IMR-90 (cell line): Measurements from ENCODE around the gene THEMIS2. TPM values are rescaled to one million over a fixed set of nuclear protein-coding genes. Genes with fewer than 3 reads are reported as not detected.

Source experiments
- ATAC-seq: fragments of 200-7000 bp; cut with Tn5 transposase; 2 replicates; pipeline ENCODE4 v1.9.1; 2020; ENCODE audit warnings: low read depth, mild to moderate bottlenecking, moderate library complexity
- BruUV-seq: library from RNA; stranded (reverse); fragments of 400-500 nt; replicated peaks from 2 replicates; lab custom pipeline; 2021; lab: Mats Ljungman, UMichigan
- CTCF ChIA-PET: fragments of 300-600 bp; formaldehyde crosslinking; extraction: SDS; loops from one replicate; lab custom pipeline; 2021; ENCODE audit warnings: antibody characterized with exemption; lab: Yijun Ruan, JAX
- POLR2A ChIA-PET: fragments of 300-600 bp; sonication (Branson Sonifier 250); formaldehyde crosslinking; loops from one replicate; lab custom pipeline; 2022; ENCODE audit warnings: antibody characterized with exemption; ENCODE audit not compliant: unreplicated experiment; lab: Charles Lee
- DNase-seq: peaks from one replicate; pipeline ENCODE4 v3.0.0; 2013
- H2AFZ ChIP-seq: replicated peaks from 2 replicates; pipeline ENCODE3; 2013; ENCODE audit warnings: low read length, mild to moderate bottlenecking; ENCODE audit not compliant: poor library complexity
- H2AK5ac ChIP-seq: 2 replicates; pipeline ENCODE4 v1.6.1; 2013; ENCODE audit warnings: low read depth, low read length, inconsistent platforms
- H2AK9ac ChIP-seq: replicated peaks from 2 replicates; pipeline ENCODE3; 2013; ENCODE audit warnings: mild to moderate bottlenecking, low read depth, low read length, moderate library complexity; ENCODE audit not compliant: poor library complexity
- H2BK120ac ChIP-seq: 2 replicates; pipeline ENCODE4 v1.6.1; 2013; ENCODE audit warnings: low read depth, low read length, inconsistent platforms
- H2BK15ac ChIP-seq: 3 replicates; pipeline ENCODE4 v1.6.1; 2013; ENCODE audit warnings: low read depth, low read length, inconsistent platforms
- H2BK20ac ChIP-seq: 2 replicates; pipeline ENCODE4 v1.6.1; 2013; ENCODE audit warnings: low read depth, mild to moderate bottlenecking, inconsistent platforms, low read length, moderate library complexity
- H2BK5ac ChIP-seq: 2 replicates; pipeline ENCODE4 v1.6.1; 2013; ENCODE audit warnings: mild to moderate bottlenecking, low read depth, low read length, inconsistent platforms; ENCODE audit not compliant: poor library complexity, severe bottlenecking
- H3K14ac ChIP-seq: replicated peaks from 2 replicates; pipeline ENCODE4 v1.6.1; 2013; ENCODE audit warnings: low read depth, low read length, inconsistent platforms
- H3K18ac ChIP-seq: 2 replicates; pipeline ENCODE4 v1.6.1; 2013; ENCODE audit warnings: low read depth, low read length, control low read depth
- H3K23ac ChIP-seq: 2 replicates; pipeline ENCODE4 v1.6.1; 2013; ENCODE audit warnings: low read depth, low read length, inconsistent platforms
- H3K27ac ChIP-seq: 2 replicates; pipeline ENCODE4 v1.5.1; 2013; ENCODE audit warnings: mild to moderate bottlenecking, control low read depth, low read length; ENCODE audit not compliant: insufficient read depth
- H3K27me3 ChIP-seq: 2 replicates; pipeline ENCODE4 v1.6.1; 2013; ENCODE audit warnings: low read length; ENCODE audit not compliant: control insufficient read depth, insufficient read depth
- H3K36me3 ChIP-seq: 2 replicates; pipeline ENCODE4 v1.6.1; 2013; ENCODE audit warnings: low read length, mixed read lengths; ENCODE audit not compliant: control insufficient read depth, insufficient read depth
- H3K4ac ChIP-seq: 2 replicates; pipeline ENCODE4 v1.6.1; 2013; ENCODE audit warnings: low read depth, low read length, inconsistent platforms
- H3K4me1 ChIP-seq: 2 replicates; pipeline ENCODE4 v1.6.1; 2013; ENCODE audit warnings: low read length, mixed read lengths; ENCODE audit not compliant: control insufficient read depth, insufficient read depth
- H3K4me2 ChIP-seq: 2 replicates; pipeline ENCODE4 v1.6.1; 2013; ENCODE audit warnings: low read depth, mild to moderate bottlenecking, control low read depth, low read length, moderate library complexity
- H3K4me3 ChIP-seq: 2 replicates; pipeline ENCODE4 v1.5.1; 2013; ENCODE audit warnings: low read depth, mild to moderate bottlenecking, control low read depth, low read length, moderate library complexity; ENCODE audit not compliant: insufficient read depth
- H3K56ac ChIP-seq: 2 replicates; pipeline ENCODE4 v1.6.1; 2013; ENCODE audit warnings: low read length, inconsistent platforms; ENCODE audit not compliant: insufficient read depth; ENCODE audit errors: extremely low read depth
- H3K79me1 ChIP-seq, 2 experiments: 2 replicates each; pipeline ENCODE4 v1.6.1; 2013; ENCODE audit warnings: low read length in 2 of 2, inconsistent platforms in 1 of 2, low read depth in 1 of 2
- H3K9ac ChIP-seq: 2 replicates; pipeline ENCODE4 v1.6.1; 2013; ENCODE audit warnings: low read depth, low read length, control low read depth
- H3K9me1 ChIP-seq: 2 replicates; pipeline ENCODE4 v1.6.1; 2013; ENCODE audit warnings: low read length, inconsistent platforms; ENCODE audit not compliant: insufficient read depth
- H3K9me3 ChIP-seq: 2 replicates; pipeline ENCODE4 v1.6.1; 2013; ENCODE audit warnings: low read length; ENCODE audit not compliant: control insufficient read depth, insufficient read depth
- H4K20me1 ChIP-seq: 2 replicates; pipeline ENCODE4 v1.6.1; 2013; ENCODE audit warnings: low read length, inconsistent platforms; ENCODE audit not compliant: insufficient read depth
- H4K5ac ChIP-seq: 2 replicates; pipeline ENCODE4 v1.6.1; 2013; ENCODE audit warnings: mild to moderate bottlenecking, low read depth, low read length, control low read depth
- H4K8ac ChIP-seq, 2 experiments: 2 replicates each; pipeline ENCODE4 v1.6.1; 2013; ENCODE audit warnings: low read depth in 2 of 2, low read length in 2 of 2, control low read depth in 1 of 2, inconsistent platforms in 1 of 2
- H4K91ac ChIP-seq: 2 replicates; pipeline ENCODE4 v1.6.1; 2013; ENCODE audit warnings: low read depth, low read length, inconsistent platforms; ENCODE audit not compliant: insufficient read depth
- BHLHE40 ChIP-seq: fragments of 150-350 bp; IDR thresholded peaks from 2 replicates; pipeline ENCODE4 v1.6.1; 2016; ENCODE audit warnings: mild to moderate bottlenecking, low read depth, low read length
- FOS ChIP-seq: fragments of 150-350 bp; IDR thresholded peaks from 2 replicates; pipeline ENCODE4 v1.6.1; 2016; ENCODE audit warnings: low read depth, low read length
- MAZ ChIP-seq: IDR thresholded peaks from 2 replicates; pipeline ENCODE4 v1.6.1; 2012; ENCODE audit warnings: low read depth, mild to moderate bottlenecking, low read length, improper control_type of control experiment, moderate library complexity, borderline replicate concordance
- MXI1 ChIP-seq: IDR thresholded peaks from 2 replicates; pipeline ENCODE4 v1.6.1; 2012; ENCODE audit warnings: low read depth, mild to moderate bottlenecking, low read length, moderate library complexity, borderline replicate concordance
- POLR2A ChIP-seq: IDR thresholded peaks from 2 replicates; pipeline ENCODE4 v1.6.1; 2012; ENCODE audit warnings: mild to moderate bottlenecking, low read depth, low read length
- RCOR1 ChIP-seq: IDR thresholded peaks from 2 replicates; pipeline ENCODE4 v1.6.1; 2012; ENCODE audit warnings: mild to moderate bottlenecking, low read length, improper control_type of control experiment; ENCODE audit not compliant: insufficient replicate concordance
- WGBS, 2 experiments: methylation state at CpG; one replicate each; pipeline versions ENCODE4 v1.1.5 to v1.1.7; 2013; ENCODE audit warnings: missing lambda C conversion rate in 2 of 2; ENCODE audit not compliant: insufficient read length in 1 of 2; ENCODE audit errors: extremely low coverage in 2 of 2; 5-methylcytosine and 5-hydroxymethylcytosine counted together
- dilution Hi-C: fragments of 300-500 bp; cut with HindIII; formaldehyde crosslinking; loops from one replicate; pipeline ENCODE4 v1.14.3; 2018; ENCODE audit warnings: low sequenced_read_pairs; ENCODE audit not compliant: unreplicated experiment
- in situ Hi-C: fragments of 300-500 bp; cut with MboI; formaldehyde crosslinking; loops from 3 replicates; pipeline ENCODE4 v1.14.3; 2019; ENCODE audit warnings: low sequenced_read_pairs, inconsistent platforms, mixed read lengths
- intact Hi-C: fragments of 100-400 bp; cut with micrococcal nuclease; formaldehyde crosslinking; loops from 2 replicates; pipeline ENCODE4 v1.10.0; 2022
- polyA plus RNA-seq, 3 experiments: library from polyadenylated mRNA; depleted of rRNA; stranded (reverse); fragments of >200 nt; gene quantifications; 2 replicates each; pipeline ENCODE4 v1.2.3, GENCODE V29; 2012; ENCODE audit warnings: low replicate concordance in 1 of 3
- total RNA-seq: library from RNA; depleted of rRNA; stranded (reverse); fragments of >200 nt; gene quantifications from 2 replicates; pipeline ENCODE4 v1.2.3, GENCODE V29; 2012

Gene THEMIS2
- total and polyA plus RNA-seq, 2 of the 4 experiments (the other 2 are of a cell fraction), result 4.5 to 5.0 TPM

- peak within 1 kb of the TSS; percentile 93 for H3K23ac ChIP-seq
- H3K36me3 ChIP-seq, result peaks cover 4% of the 10 kb centered on the region; the same call in 1 of the 2 replicates
- H2BK20ac ChIP-seq, result no peak within 1 kb of the TSS
- H3K9ac ChIP-seq, result peak within 1 kb of the TSS; percentile 93
- H3K4ac ChIP-seq, result peak within 1 kb of the TSS; percentile 92
- H3K27me3 ChIP-seq, result no peaks in the 10 kb centered on the region
- DNase-seq (peak; percentile 95), ATAC-seq (peak; percentile 99)
- H3K18ac ChIP-seq, result peak within 1 kb of the TSS; percentile 95
- no peaks in the 10 kb centered on the region for H3K9me3 ChIP-seq
- H3K56ac ChIP-seq, result peak within 1 kb of the TSS; percentile 77
- H4K8ac ChIP-seq, result peak within 1 kb of the TSS; percentile 79 to 97
- peak within 1 kb of the TSS; percentile 84 for H4K91ac ChIP-seq
- WGBS, 2 experiments, result 1% methylated on average over 19 of the region's 60 CpGs; no CpG with 5 or more reads in 1 of the 2 experiments
- H3K14ac ChIP-seq, result peak within 1 kb of the TSS; percentile 97
- TF ChIP-seq RCOR1 (no peak), MAZ (peak; percentile 88), BHLHE40 (peak; percentile 44; the same call in 1 of the 2 replicates), FOS (no peak), MXI1 (peak; percentile 81; the same call in 1 of the 2 replicates), POLR2A (peak; percentile 96)
- H3K27ac ChIP-seq, result peak within 1 kb of the TSS; percentile 91
- peak within 1 kb of the TSS; percentile 84 for H2AK5ac ChIP-seq
- no peaks in the 10 kb centered on the region; the same call in 1 of the 2 replicates for H4K20me1 ChIP-seq
- TSS peak; percentile 27 for BruUV-seq
- CTCF ChIA-PET, result no interaction called here
- no peak within 1 kb of the TSS for H2BK15ac ChIP-seq
- intact Hi-C loops, result loop anchor here (2.0 to 5.0 kb wide), 3 partner anchors 58 to 159 kb away; partner anchors contain the start of genes FAM76A, IFI6 and STX12
- H3K79me1 ChIP-seq, result peaks cover 31 to 43% of the 10 kb centered on the region in 2 experiments
- H3K4me3 ChIP-seq, result peak within 1 kb of the TSS; percentile 98
- in situ Hi-C loops, result no loop called here
- peak within 1 kb of the TSS; percentile 85 for H2BK5ac ChIP-seq
- dilution Hi-C loops, result no loop called here
- H3K9me1 ChIP-seq, result no peaks in the 10 kb centered on the region; the same call in 1 of the 2 replicates
- peaks cover 7% of the 10 kb centered on the region; the same call in 1 of the 2 replicates for H3K4me1 ChIP-seq
- peak within 1 kb of the TSS; percentile 64 for H2BK120ac ChIP-seq
- H3K4me2 ChIP-seq, result peak within 1 kb of the TSS; percentile 98
- POLR2A ChIA-PET, result interaction anchor here (0.6 to 1.0 kb wide), 5 partner anchors 17 to 105 kb away, joined by 3 to 4 read pairs (median 3); partner anchors contain the start of genes FAM76A and STX12
- peak within 1 kb of the TSS; percentile 93 for H2AK9ac ChIP-seq
- H4K5ac ChIP-seq, result peak within 1 kb of the TSS; percentile 99
- peak within 1 kb of the TSS; percentile 86 for H2AFZ ChIP-seq
Measured at GRCh38 chr1:27830621-27831440, 41.5 kb upstream of the THEMIS2 start, which contains the start of gene PPP1R8. Gene PPP1R8, plus strand, starts transcription at chr1:27830782. Its CDS starts 54 bp downstream, at chr1:27830836.
